ENCODE measurements around the gene PPP3R1.
"Not testable (repeated sequence)": the region's sequence is repeated elsewhere in the genome, so short reads cannot be mapped to it uniquely, and the experiment has no call there.

The PPP3R1 gene

GRCh38 chr2:68185541-68186164 is 66.7 kb downstream of the PPP3R1 start:
- DNase-seq, result no peak

GRCh38 chr2:68182902-68183301 is 69.4 kb downstream of the PPP3R1 start:
- DNase-seq, result no peak

GRCh38 chr2:68178954-68179627 is 73.2 kb downstream of the PPP3R1 start:
- no peak for DNase-seq

GRCh38 chr2:68178432-68178831 is 73.9 kb downstream of the PPP3R1 start:
- DNase-seq, result no peak

- DNase-seq, result no peak
These were observed 74.8 kb downstream of the PPP3R1 start for GRCh38 chr2:68177541-68177940.

GRCh38 chr2:68176657-68177056 is 75.7 kb downstream of the PPP3R1 start:
- no peak for DNase-seq

- DNase-seq, result not testable (repeated sequence)
These were observed 77.1 kb downstream of the PPP3R1 start for GRCh38 chr2:68175210-68175609.

- DNase-seq, result no peak
These were observed 79.2 kb downstream of the PPP3R1 start for GRCh38 chr2:68172990-68173700.

GRCh38 chr2:68172521-68172920 is 79.8 kb downstream of the PPP3R1 start:
- DNase-seq, result no peak

- DNase-seq, result no peak
These were observed 80.6 kb downstream of the PPP3R1 start for GRCh38 chr2:68171684-68172083.

GRCh38 chr2:68171146-68171545 is 81.2 kb downstream of the PPP3R1 start:
- no peak for DNase-seq

GRCh38 chr2:68169308-68169707 is 83.0 kb downstream of the PPP3R1 start:
- no peak for DNase-seq

GRCh38 chr2:68167186-68167585 is 85.1 kb downstream of the PPP3R1 start:
- DNase-seq, result no peak

- no peak for DNase-seq
These were observed 88.7 kb downstream of the PPP3R1 start for GRCh38 chr2:68163641-68164040.

- DNase-seq, result no peak
These were observed 94.2 kb downstream of the PPP3R1 start for GRCh38 chr2:68158134-68158447.

GRCh38 chr2:68157402-68158133 is 94.8 kb downstream of the PPP3R1 start, which contains the start of gene PNO1:
TSS of gene PNO1 (plus strand) at chr2:68157888. CDS start at chr2:68157935, 47 bp downstream.
- peak; percentile 89 for DNase-seq

- no peak for DNase-seq
These were observed 95.3 kb downstream of the PPP3R1 start for GRCh38 chr2:68157002-68157401.

- no peak for DNase-seq
These were observed 95.9 kb downstream of the PPP3R1 start for GRCh38 chr2:68156419-68156818.

- DNase-seq, result no peak
These were observed 96.7 kb downstream of the PPP3R1 start for GRCh38 chr2:68155618-68156017.

- DNase-seq, result no peak
These were observed 99.5 kb downstream of the PPP3R1 start for GRCh38 chr2:68152681-68153347.

- DNase-seq, result no peak
These were observed 101.3 kb downstream of the PPP3R1 start for GRCh38 chr2:68151037-68151436.

GRCh38 chr2:68141875-68142274 is 110.5 kb downstream of the PPP3R1 start:
- DNase-seq, result no peak

All from NCI-H226 (cell line).